ENCODE measurements around the gene GFOD1.

DNA sequence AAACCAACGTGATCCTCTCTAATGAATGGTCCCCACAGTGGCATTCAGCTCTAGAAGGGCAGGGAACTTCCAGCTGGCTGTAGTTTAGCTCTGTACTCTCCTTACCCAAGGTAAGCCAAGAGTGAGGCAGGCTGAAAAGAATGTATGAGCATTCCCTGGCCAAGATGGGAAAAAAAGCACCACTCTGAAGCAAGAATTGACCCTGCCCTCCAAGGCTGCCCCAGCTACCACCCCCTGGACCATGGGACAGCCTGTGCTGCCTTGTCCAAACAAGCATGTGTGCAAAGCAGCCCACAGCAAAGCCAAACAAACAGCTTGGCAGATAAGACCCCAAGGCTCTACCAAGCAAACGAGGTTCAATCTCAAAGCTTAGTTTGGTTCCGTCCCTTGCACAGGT is 73.9 kb downstream of the GFOD1 start:
- TF ChIP-seq, protein P1, sequence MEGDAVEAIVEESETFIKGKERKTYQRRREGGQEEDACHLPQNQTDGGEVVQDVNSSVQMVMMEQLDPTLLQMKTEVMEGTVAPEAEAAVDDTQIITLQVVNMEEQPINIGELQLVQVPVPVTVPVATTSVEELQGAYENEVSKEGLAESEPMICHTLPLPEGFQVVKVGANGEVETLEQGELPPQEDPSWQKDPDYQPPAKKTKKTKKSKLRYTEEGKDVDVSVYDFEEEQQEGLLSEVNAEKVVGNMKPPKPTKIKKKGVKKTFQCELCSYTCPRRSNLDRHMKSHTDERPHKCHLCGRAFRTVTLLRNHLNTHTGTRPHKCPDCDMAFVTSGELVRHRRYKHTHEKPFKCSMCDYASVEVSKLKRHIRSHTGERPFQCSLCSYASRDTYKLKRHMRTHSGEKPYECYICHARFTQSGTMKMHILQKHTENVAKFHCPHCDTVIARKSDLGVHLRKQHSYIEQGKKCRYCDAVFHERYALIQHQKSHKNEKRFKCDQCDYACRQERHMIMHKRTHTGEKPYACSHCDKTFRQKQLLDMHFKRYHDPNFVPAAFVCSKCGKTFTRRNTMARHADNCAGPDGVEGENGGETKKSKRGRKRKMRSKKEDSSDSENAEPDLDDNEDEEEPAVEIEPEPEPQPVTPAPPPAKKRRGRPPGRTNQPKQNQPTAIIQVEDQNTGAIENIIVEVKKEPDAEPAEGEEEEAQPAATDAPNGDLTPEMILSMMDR (conservative IDR thresholded peaks at IDR 0.05): no peak
- no peak for TF ChIP-seq EZH2 (IDR thresholded peaks at IDR 0.05; ENCODE audit: low read depth)
